GM12878 (cell line): ENCODE results near the gene P2RX6.

Experiments
- CREM ChIP-seq: IDR thresholded peaks from 2 replicates; pipeline ENCODE4 v1.6.1; 2014; ENCODE audit warnings: antibody characterized with exemption, low read depth
- CTCF ChIP-seq, 3 experiments: IDR thresholded peaks in 2 of 3; conservative IDR thresholded peaks in 1 of 3; 2 replicates each; pipeline ENCODE4 v1.5.1; 2011; ENCODE audit warnings: low read depth in 3 of 3, low read length in 3 of 3, mild to moderate bottlenecking in 3 of 3, control low read depth in 2 of 3, moderate library complexity in 2 of 3, inconsistent platforms in 1 of 3, mixed read lengths in 1 of 3; ENCODE audit not compliant: control insufficient read depth in 2 of 3, insufficient read depth in 1 of 3; ENCODE audit errors: extremely low read depth in 1 of 3
- ELK1 ChIP-seq: IDR thresholded peaks from 2 replicates; pipeline ENCODE4 v1.6.1; 2012; ENCODE audit warnings: low read depth, low read length, improper control_type of control experiment
- EZH2 ChIP-seq: IDR thresholded peaks from 2 replicates; pipeline ENCODE4 v1.6.1; 2012; ENCODE audit warnings: low read depth, mild to moderate bottlenecking, control low read depth, inconsistent platforms, low read length, borderline replicate concordance; ENCODE audit not compliant: control insufficient read depth
- GABPA ChIP-seq: IDR thresholded peaks from 2 replicates; pipeline ENCODE4 v1.6.1; 2014; ENCODE audit warnings: antibody characterized with exemption, low read depth, mild to moderate bottlenecking, inconsistent platforms
- IKZF1 ChIP-seq: fragments of 450-650 bp; conservative IDR thresholded peaks from 2 replicates; pipeline ENCODE4 v1.6.1; 2017; ENCODE audit warnings: antibody characterized with exemption, mild to moderate bottlenecking
- MAX ChIP-seq: IDR thresholded peaks from 2 replicates; pipeline ENCODE4 v1.6.1; 2012; ENCODE audit warnings: low read depth, low read length, improper control_type of control experiment
- POLR2A ChIP-seq: IDR thresholded peaks from 2 replicates; pipeline ENCODE4 v1.6.1; 2011; ENCODE audit warnings: low read depth, mild to moderate bottlenecking, low read length
- RBBP5 ChIP-seq: fragments of 200-600 bp; sonication (generic); conservative IDR thresholded peaks from 2 replicates; pipeline ENCODE4 v1.6.1; 2016
- SMC3 ChIP-seq: IDR thresholded peaks from 2 replicates; pipeline ENCODE4 v1.6.1; 2011; ENCODE audit warnings: low read length, improper control_type of control experiment, borderline replicate concordance
- SREBF1 ChIP-seq: IDR thresholded peaks from 2 replicates; pipeline ENCODE4 v1.6.1; 2012; ENCODE audit warnings: mild to moderate bottlenecking, low read length
- WRNIP1 ChIP-seq: IDR thresholded peaks from 2 replicates; pipeline ENCODE4 v1.6.1; 2011; ENCODE audit warnings: low read depth, low read length, improper control_type of control experiment, borderline replicate concordance
- ZNF274 ChIP-seq: IDR thresholded peaks from one replicate; pipeline ENCODE4 v1.8.0; 2011; ENCODE audit not compliant: insufficient read length, insufficient read depth

GRCh38 chr22:20979940-20980453, 35.0 kb upstream of the P2RX6 start:
- no peak for TF ChIP-seq ELK1
- no peak for TF ChIP-seq EZH2
- TF ChIP-seq GABPA, result no peak
- no peak for TF ChIP-seq WRNIP1
- TF ChIP-seq IKZF1, result no peak
- TF ChIP-seq SREBF1, result no peak
- TF ChIP-seq MAX, result no peak
- TF ChIP-seq RBBP5, result no peak
- TF ChIP-seq ZNF274, result no peak
- no peak for TF ChIP-seq POLR2A
- TF ChIP-seq CTCF (IDR thresholded peaks at IDR 0.05 in 2 of 3, conservative IDR thresholded peaks at IDR 0.05 in 1 of 3; ENCODE audit: control insufficient read depth in 2 of 3, extremely low read depth in 1 of 3, insufficient read depth in 1 of 3, low read depth in 3 of 3, low read length in 3 of 3), result no peak
- TF ChIP-seq SMC3, result no peak
- TF ChIP-seq CREM, result no peak
